IMR-90 (cell line): ENCODE results near the gene ONECUT1.

Source experiments
- BHLHE40 ChIP-seq: fragments of 150-350 bp; IDR thresholded peaks from 2 replicates; pipeline ENCODE4 v1.6.1; 2016; ENCODE audit warnings: mild to moderate bottlenecking, low read depth, low read length
- POLR2A ChIP-seq: IDR thresholded peaks from 2 replicates; pipeline ENCODE4 v1.6.1; 2012; ENCODE audit warnings: mild to moderate bottlenecking, low read depth, low read length
- RAD21 ChIP-seq: IDR thresholded peaks from 2 replicates; pipeline ENCODE4 v1.6.1; 2012; ENCODE audit warnings: low read length, improper control_type of control experiment
- TF ChIP-seq, protein P1 (sequence below): conservative IDR thresholded peaks from 2 replicates; pipeline ENCODE4 v1.5.1; 2012; ENCODE audit warnings: mild to moderate bottlenecking, low read depth, low read length, improper control_type of control experiment

DNA sequence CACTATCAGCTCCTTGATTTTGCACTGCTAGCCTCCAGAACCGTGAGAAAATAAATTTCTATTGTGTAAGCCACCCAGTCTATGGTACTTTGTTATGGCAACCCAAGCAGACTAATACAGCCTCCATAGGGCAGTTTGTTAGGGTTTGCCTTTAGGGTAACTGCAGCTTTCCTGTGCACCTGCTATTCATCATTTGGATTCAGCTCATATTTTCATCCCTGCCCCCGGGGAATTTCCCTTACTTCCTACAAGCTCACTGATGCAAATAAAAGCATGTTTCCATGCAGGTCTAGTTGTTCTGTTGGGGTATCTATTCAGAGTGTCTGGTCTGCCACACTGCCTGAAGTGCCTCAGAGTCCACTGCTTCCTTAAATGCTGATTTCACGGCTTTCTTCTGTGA lies 62.3 kb downstream of the ONECUT1 start:
- TF ChIP-seq, protein P1, sequence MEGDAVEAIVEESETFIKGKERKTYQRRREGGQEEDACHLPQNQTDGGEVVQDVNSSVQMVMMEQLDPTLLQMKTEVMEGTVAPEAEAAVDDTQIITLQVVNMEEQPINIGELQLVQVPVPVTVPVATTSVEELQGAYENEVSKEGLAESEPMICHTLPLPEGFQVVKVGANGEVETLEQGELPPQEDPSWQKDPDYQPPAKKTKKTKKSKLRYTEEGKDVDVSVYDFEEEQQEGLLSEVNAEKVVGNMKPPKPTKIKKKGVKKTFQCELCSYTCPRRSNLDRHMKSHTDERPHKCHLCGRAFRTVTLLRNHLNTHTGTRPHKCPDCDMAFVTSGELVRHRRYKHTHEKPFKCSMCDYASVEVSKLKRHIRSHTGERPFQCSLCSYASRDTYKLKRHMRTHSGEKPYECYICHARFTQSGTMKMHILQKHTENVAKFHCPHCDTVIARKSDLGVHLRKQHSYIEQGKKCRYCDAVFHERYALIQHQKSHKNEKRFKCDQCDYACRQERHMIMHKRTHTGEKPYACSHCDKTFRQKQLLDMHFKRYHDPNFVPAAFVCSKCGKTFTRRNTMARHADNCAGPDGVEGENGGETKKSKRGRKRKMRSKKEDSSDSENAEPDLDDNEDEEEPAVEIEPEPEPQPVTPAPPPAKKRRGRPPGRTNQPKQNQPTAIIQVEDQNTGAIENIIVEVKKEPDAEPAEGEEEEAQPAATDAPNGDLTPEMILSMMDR: no peak
- TF ChIP-seq RAD21 (no peak), BHLHE40 (no peak), POLR2A (no peak)
